Trophoblast cell (in vitro differentiated cells and primary cell): Measurements from ENCODE around the gene DUOXA2.
"Not testable (repeated sequence)": the region's sequence is repeated elsewhere in the genome, so short reads cannot be mapped to it uniquely, and the experiment has no call there.

Experiments
- DNase-seq, 2 donors: peaks; one replicate each; pipeline ENCODE4 v3.0.0-alpha.2; 2016
- H2AFZ ChIP-seq: 2 replicates; pipeline ENCODE4 v1.6.1; 2013; ENCODE audit warnings: low read length, moderate library complexity, mild to moderate bottlenecking; ENCODE audit not compliant: insufficient read depth, poor library complexity
- H2AK5ac ChIP-seq: 2 replicates; pipeline ENCODE4 v1.6.1; 2013; ENCODE audit warnings: mild to moderate bottlenecking, low read length
- H2BK120ac ChIP-seq: 2 replicates; pipeline ENCODE4 v1.6.1; 2013; ENCODE audit warnings: low read length, mild to moderate bottlenecking, moderate library complexity; ENCODE audit not compliant: insufficient read depth, poor library complexity
- H2BK12ac ChIP-seq: 2 replicates; pipeline ENCODE4 v1.6.1; 2013; ENCODE audit warnings: mild to moderate bottlenecking, low read length, moderate library complexity
- H2BK5ac ChIP-seq: 2 replicates; pipeline ENCODE4 v1.6.1; 2013; ENCODE audit warnings: low read length, low read depth, moderate library complexity, mild to moderate bottlenecking; ENCODE audit not compliant: poor library complexity
- H3K14ac ChIP-seq: 2 replicates; pipeline ENCODE4 v1.6.1; 2013; ENCODE audit warnings: mild to moderate bottlenecking, low read length
- H3K18ac ChIP-seq: 2 replicates; pipeline ENCODE4 v1.6.1; 2013; ENCODE audit warnings: mild to moderate bottlenecking, low read length
- H3K23ac ChIP-seq: 2 replicates; pipeline ENCODE4 v1.6.1; 2013; ENCODE audit warnings: low read length
- H3K27ac ChIP-seq: 2 replicates; pipeline ENCODE4 v1.5.1; 2013; ENCODE audit warnings: low read depth, mild to moderate bottlenecking, inconsistent platforms, low read length, moderate library complexity
- H3K27me3 ChIP-seq: 2 replicates; pipeline ENCODE4 v1.6.1; 2013; ENCODE audit warnings: inconsistent platforms, mild to moderate bottlenecking, low read length, moderate library complexity; ENCODE audit not compliant: insufficient read depth
- H3K36me3 ChIP-seq, 2 experiments: 1 replicate in 1 of 2; 2 replicates in 1 of 2; pipeline ENCODE4 v1.6.1; 2013; ENCODE audit warnings: low read length in 2 of 2, mild to moderate bottlenecking in 2 of 2, moderate library complexity in 1 of 2; ENCODE audit not compliant: insufficient read depth in 2 of 2, control insufficient read depth in 1 of 2
- H3K4ac ChIP-seq: 2 replicates; pipeline ENCODE4 v1.6.1; 2013; ENCODE audit warnings: low read depth, mild to moderate bottlenecking, low read length, moderate library complexity
- H3K4me1 ChIP-seq, 2 experiments: 1 replicate in 1 of 2; 2 replicates in 1 of 2; pipeline ENCODE4 v1.6.1; 2013; ENCODE audit warnings: low read length in 2 of 2, mild to moderate bottlenecking in 2 of 2, moderate library complexity in 1 of 2; ENCODE audit not compliant: insufficient read depth in 2 of 2, control insufficient read depth in 1 of 2
- H3K4me2 ChIP-seq: 2 replicates; pipeline ENCODE4 v1.6.1; 2013; ENCODE audit warnings: inconsistent platforms, mild to moderate bottlenecking, low read length, moderate library complexity
- H3K4me3 ChIP-seq: 2 replicates; pipeline ENCODE4 v1.5.1; 2013; ENCODE audit warnings: mild to moderate bottlenecking, low read depth, low read length, inconsistent platforms
- H3K79me1 ChIP-seq: one replicate; pipeline ENCODE4 v1.6.1; 2013; ENCODE audit warnings: low read length
- H3K79me2 ChIP-seq: 2 replicates; pipeline ENCODE4 v1.6.1; 2013; ENCODE audit warnings: low read length, mild to moderate bottlenecking; ENCODE audit not compliant: control insufficient read depth, insufficient read depth, poor library complexity
- H3K9ac ChIP-seq: 2 replicates; pipeline ENCODE4 v1.6.1; 2013; ENCODE audit warnings: mild to moderate bottlenecking, low read length
- H3K9me3 ChIP-seq: 2 replicates; pipeline ENCODE4 v1.6.1; 2013; ENCODE audit warnings: low read depth, mild to moderate bottlenecking, control low read depth, inconsistent platforms, low read length; ENCODE audit not compliant: insufficient read depth
- H4K12ac ChIP-seq: 2 replicates; pipeline ENCODE4 v1.6.1; 2013; ENCODE audit warnings: low read depth, mild to moderate bottlenecking, low read length, moderate library complexity
- H4K8ac ChIP-seq: 2 replicates; pipeline ENCODE4 v1.6.1; 2013; ENCODE audit warnings: low read depth, mild to moderate bottlenecking, low read length, moderate library complexity
- H4K91ac ChIP-seq: one replicate; pipeline ENCODE4 v1.6.1; 2013; ENCODE audit warnings: low read depth, mild to moderate bottlenecking, low read length, moderate library complexity
- WGBS: extraction: QIAGEN DNeasy Blood & Tissue Kit; methylation state at CpG from one replicate; pipeline ENCODE4 v1.1.7; 2013; ENCODE audit warnings: missing lambda C conversion rate; ENCODE audit not compliant: insufficient read length, insufficient coverage; ENCODE audit errors: extremely low coverage; 5-methylcytosine and 5-hydroxymethylcytosine counted together

Gene DUOXA2

DNA sequence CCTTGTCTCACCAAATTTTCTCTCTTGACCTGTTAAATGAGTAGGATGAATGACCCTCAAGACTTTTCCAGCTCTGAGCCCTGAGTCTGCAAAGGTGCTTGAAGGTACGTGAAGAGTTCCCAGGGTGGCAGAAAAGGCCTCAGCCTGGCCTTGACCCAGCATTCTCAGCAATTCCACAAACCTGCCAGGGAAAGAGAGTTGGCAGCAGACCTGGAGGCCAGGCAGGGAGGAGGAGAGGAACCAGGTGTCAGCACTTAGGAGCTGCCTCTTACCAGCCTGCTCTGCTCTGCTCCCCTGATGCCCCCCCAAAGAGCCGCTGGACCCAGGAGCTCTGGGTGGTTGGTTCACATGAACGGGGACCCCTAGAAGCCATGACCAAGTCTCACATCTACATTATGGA lies 33.5 kb upstream of the DUOXA2 start:
- H3K18ac ChIP-seq, H3K9me3 ChIP-seq, DNase-seq, H4K91ac ChIP-seq, H3K4me3 ChIP-seq, H2BK5ac ChIP-seq, H2AFZ ChIP-seq, H4K8ac ChIP-seq, H4K12ac ChIP-seq, H3K14ac ChIP-seq, H3K27me3 ChIP-seq, H3K27ac ChIP-seq, H3K9ac ChIP-seq, H3K4me1 ChIP-seq, H3K4ac ChIP-seq, H2AK5ac ChIP-seq, H3K79me2 ChIP-seq, H3K36me3 ChIP-seq, H2BK12ac ChIP-seq, H3K4me2 ChIP-seq, H3K79me1 ChIP-seq, H3K23ac ChIP-seq, H2BK120ac ChIP-seq: not testable (repeated sequence)
- no CpG with 5 or more reads among the region's 3 CpGs for WGBS

DNA sequence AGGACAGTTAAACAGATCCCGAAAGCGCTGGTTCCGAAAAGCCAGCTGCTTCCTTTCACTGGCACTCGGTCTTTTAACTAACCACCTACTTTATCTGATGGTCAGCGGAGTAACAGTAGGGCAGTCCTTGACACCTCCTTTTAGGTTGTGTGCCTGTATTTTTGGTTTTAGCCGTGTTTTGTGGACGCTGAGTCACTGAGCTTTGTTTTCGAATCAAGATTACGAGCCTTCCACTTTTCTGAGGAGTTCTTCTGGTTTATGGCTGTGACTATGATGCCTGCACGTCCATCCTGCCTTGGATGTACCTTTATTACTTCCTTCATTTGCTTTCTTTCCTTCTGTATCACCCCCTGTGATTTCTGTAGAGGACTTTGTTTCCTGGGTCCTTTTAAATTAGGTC lies 31.7 kb upstream of the DUOXA2 start:
- not testable (repeated sequence) for H4K91ac ChIP-seq, H3K27ac ChIP-seq, H4K8ac ChIP-seq, H3K4me2 ChIP-seq, H3K18ac ChIP-seq, DNase-seq, H3K23ac ChIP-seq, H3K27me3 ChIP-seq, H2AFZ ChIP-seq, H3K4me1 ChIP-seq, H2AK5ac ChIP-seq, H3K4me3 ChIP-seq, H3K14ac ChIP-seq, H3K9ac ChIP-seq, H3K4ac ChIP-seq, H2BK120ac ChIP-seq, H2BK5ac ChIP-seq, H3K79me1 ChIP-seq, H2BK12ac ChIP-seq, H3K36me3 ChIP-seq, H3K79me2 ChIP-seq, H3K9me3 ChIP-seq, H4K12ac ChIP-seq
- no CpG with 5 or more reads among the region's 10 CpGs for WGBS

DNA sequence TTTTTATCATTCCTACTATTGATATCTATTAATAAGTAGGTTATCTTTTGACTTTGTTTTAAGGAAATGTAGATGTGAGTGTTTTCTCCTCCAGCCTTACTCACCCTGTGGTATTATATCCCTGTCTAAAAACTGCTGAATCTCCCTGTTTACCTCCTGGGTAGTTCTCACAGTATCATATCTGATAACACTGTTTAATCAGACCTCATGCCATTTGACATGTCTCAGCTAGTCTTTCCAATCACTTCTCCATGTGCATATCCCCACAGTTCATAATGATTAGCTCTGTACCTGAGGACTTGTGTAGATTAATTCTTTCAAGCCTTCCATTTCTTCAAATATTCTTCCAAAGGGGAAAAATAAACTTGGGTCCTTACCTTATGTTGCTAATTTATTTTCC lies 30.9 kb upstream of the DUOXA2 start:
- Histone ChIP-seq H3K79me2 (no peaks in the 10 kb centered on the region), H3K27ac (no peak overlapping the region), H3K9me3 (no peaks in the 10 kb centered on the region), H3K18ac (no peak overlapping the region), H3K23ac (no peak overlapping the region), H4K8ac (no peak overlapping the region), H3K4ac (no peak overlapping the region), H3K36me3 (no peaks in the 10 kb centered on the region), H2BK120ac (no peak overlapping the region), H2BK5ac (no peak overlapping the region), H3K9ac (no peak overlapping the region), H3K4me3 (no peak overlapping the region), H2AK5ac (no peak overlapping the region), H4K12ac (no peak overlapping the region), H2BK12ac (no peak overlapping the region), H3K4me1 (no peaks in the 10 kb centered on the region), H3K4me2 (no peak overlapping the region), H4K91ac (no peak overlapping the region), H3K14ac (no peak overlapping the region), H3K79me1 (no peaks in the 10 kb centered on the region), H2AFZ (no peak overlapping the region), H3K27me3 (no peaks in the 10 kb centered on the region)
- DNase-seq: no peak

DNA sequence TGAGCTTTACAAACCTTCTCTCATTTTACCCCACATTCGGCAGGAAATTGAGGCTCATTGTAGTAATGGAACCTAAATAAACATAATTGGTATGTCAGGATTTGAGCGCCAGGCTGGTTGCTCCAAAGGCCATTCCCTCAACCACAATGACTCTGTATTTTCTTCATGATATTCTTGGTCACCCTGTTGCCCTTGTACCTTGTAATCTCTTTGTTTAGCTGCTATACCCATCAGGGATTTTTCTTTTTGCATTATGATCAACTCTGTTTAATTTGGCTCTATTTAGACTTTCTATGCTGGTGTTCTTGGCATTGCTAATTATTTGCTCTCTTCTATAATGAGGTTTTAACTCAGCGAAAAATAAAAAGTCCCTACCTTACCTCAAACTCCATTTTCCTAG lies 30.0 kb upstream of the DUOXA2 start:
- H4K91ac ChIP-seq: no peak overlapping the region
- no peak overlapping the region for H3K4me3 ChIP-seq
- H3K27me3 ChIP-seq: no peaks in the 10 kb centered on the region
- no peak overlapping the region for H3K18ac ChIP-seq
- no peak overlapping the region for H2AFZ ChIP-seq
- H4K12ac ChIP-seq: no peak overlapping the region
- no peaks in the 10 kb centered on the region for H3K36me3 ChIP-seq
- H3K79me2 ChIP-seq: no peaks in the 10 kb centered on the region
- H3K9me3 ChIP-seq: no peaks in the 10 kb centered on the region
- no peak overlapping the region for H2AK5ac ChIP-seq
- DNase-seq: no peak
- no peak overlapping the region for H3K23ac ChIP-seq
- no peak overlapping the region for H2BK12ac ChIP-seq
- no peak overlapping the region for H2BK120ac ChIP-seq
- no peaks in the 10 kb centered on the region for H3K4me1 ChIP-seq
- no peaks in the 10 kb centered on the region for H3K79me1 ChIP-seq
- H3K4ac ChIP-seq: no peak overlapping the region
- H2BK5ac ChIP-seq: no peak overlapping the region
- H3K9ac ChIP-seq: no peak overlapping the region
- no peak overlapping the region for H3K14ac ChIP-seq
- no peak overlapping the region for H3K4me2 ChIP-seq
- WGBS: no CpG with 5 or more reads among the region's 3 CpGs
- no peak overlapping the region for H3K27ac ChIP-seq
- no peak overlapping the region for H4K8ac ChIP-seq

DNA sequence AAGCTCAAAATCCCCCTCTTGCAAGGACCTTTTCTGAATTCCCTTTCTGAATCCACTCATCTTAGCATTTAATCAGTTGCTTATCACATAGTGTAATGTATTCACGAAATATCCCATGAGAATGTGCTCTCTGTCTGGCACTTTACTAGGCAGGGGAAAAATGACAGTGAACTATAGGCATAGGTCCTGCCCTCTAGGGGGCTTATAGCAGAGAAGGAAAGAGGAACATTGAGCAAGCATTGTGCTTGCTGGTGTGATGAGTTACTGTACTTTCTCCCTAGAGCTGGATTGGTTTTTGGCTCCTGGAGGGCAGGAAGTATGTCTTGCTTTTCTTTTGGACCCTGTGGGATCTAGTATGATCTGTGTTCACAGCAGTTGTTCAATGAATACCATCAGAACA lies 26.6 kb upstream of the DUOXA2 start:
- no peak overlapping the region for H4K91ac ChIP-seq
- H4K8ac ChIP-seq: no peak overlapping the region
- no peak overlapping the region for H2BK120ac ChIP-seq
- H2AFZ ChIP-seq: no peak overlapping the region
- H3K4me2 ChIP-seq: no peak overlapping the region
- H3K4me3 ChIP-seq: no peak overlapping the region
- no peaks in the 10 kb centered on the region for H3K4me1 ChIP-seq
- WGBS: no CpG with 5 or more reads among the region's 1 CpG
- H3K79me1 ChIP-seq: no peaks in the 10 kb centered on the region
- no peak overlapping the region for H3K23ac ChIP-seq
- H3K27ac ChIP-seq: no peak overlapping the region
- H3K27me3 ChIP-seq: no peaks in the 10 kb centered on the region
- H2BK12ac ChIP-seq: no peak overlapping the region
- no peaks in the 10 kb centered on the region for H3K36me3 ChIP-seq
- H3K14ac ChIP-seq: no peak overlapping the region
- no peak overlapping the region for H2AK5ac ChIP-seq
- no peak for DNase-seq
- no peak overlapping the region for H3K9ac ChIP-seq
- no peak overlapping the region for H3K4ac ChIP-seq
- no peak overlapping the region for H4K12ac ChIP-seq
- no peaks in the 10 kb centered on the region for H3K79me2 ChIP-seq
- no peaks in the 10 kb centered on the region for H3K9me3 ChIP-seq
- no peak overlapping the region for H3K18ac ChIP-seq
- H2BK5ac ChIP-seq: no peak overlapping the region
